ENCODE measurements around the gene RAB27A.

GRCh38 chr15:55218056-55218455 lies 71.6 kb downstream of the RAB27A start:
- TF ChIP-seq SIN3A (IDR thresholded peaks at IDR 0.05; ENCODE audit: borderline replicate concordance, insufficient read depth, low read depth, low read length) = no peak
- TF ChIP-seq, protein P1, sequence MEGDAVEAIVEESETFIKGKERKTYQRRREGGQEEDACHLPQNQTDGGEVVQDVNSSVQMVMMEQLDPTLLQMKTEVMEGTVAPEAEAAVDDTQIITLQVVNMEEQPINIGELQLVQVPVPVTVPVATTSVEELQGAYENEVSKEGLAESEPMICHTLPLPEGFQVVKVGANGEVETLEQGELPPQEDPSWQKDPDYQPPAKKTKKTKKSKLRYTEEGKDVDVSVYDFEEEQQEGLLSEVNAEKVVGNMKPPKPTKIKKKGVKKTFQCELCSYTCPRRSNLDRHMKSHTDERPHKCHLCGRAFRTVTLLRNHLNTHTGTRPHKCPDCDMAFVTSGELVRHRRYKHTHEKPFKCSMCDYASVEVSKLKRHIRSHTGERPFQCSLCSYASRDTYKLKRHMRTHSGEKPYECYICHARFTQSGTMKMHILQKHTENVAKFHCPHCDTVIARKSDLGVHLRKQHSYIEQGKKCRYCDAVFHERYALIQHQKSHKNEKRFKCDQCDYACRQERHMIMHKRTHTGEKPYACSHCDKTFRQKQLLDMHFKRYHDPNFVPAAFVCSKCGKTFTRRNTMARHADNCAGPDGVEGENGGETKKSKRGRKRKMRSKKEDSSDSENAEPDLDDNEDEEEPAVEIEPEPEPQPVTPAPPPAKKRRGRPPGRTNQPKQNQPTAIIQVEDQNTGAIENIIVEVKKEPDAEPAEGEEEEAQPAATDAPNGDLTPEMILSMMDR (IDR thresholded peaks at IDR 0.05) = no peak
- TF ChIP-seq, protein P2, sequence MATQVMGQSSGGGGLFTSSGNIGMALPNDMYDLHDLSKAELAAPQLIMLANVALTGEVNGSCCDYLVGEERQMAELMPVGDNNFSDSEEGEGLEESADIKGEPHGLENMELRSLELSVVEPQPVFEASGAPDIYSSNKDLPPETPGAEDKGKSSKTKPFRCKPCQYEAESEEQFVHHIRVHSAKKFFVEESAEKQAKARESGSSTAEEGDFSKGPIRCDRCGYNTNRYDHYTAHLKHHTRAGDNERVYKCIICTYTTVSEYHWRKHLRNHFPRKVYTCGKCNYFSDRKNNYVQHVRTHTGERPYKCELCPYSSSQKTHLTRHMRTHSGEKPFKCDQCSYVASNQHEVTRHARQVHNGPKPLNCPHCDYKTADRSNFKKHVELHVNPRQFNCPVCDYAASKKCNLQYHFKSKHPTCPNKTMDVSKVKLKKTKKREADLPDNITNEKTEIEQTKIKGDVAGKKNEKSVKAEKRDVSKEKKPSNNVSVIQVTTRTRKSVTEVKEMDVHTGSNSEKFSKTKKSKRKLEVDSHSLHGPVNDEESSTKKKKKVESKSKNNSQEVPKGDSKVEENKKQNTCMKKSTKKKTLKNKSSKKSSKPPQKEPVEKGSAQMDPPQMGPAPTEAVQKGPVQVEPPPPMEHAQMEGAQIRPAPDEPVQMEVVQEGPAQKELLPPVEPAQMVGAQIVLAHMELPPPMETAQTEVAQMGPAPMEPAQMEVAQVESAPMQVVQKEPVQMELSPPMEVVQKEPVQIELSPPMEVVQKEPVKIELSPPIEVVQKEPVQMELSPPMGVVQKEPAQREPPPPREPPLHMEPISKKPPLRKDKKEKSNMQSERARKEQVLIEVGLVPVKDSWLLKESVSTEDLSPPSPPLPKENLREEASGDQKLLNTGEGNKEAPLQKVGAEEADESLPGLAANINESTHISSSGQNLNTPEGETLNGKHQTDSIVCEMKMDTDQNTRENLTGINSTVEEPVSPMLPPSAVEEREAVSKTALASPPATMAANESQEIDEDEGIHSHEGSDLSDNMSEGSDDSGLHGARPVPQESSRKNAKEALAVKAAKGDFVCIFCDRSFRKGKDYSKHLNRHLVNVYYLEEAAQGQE (IDR thresholded peaks at IDR 0.05; ENCODE audit: insufficient read depth in 1 of 2, low read depth in 2 of 2, low read length in 1 of 2) = no peak
- TF ChIP-seq POLR2AphosphoS5 (IDR thresholded peaks at IDR 0.05; ENCODE audit: low read depth, low read length) = no peak
